ENCODE results near the gene MAMDC4.
"Not testable (repeated sequence)": the region's sequence is repeated elsewhere in the genome, so short reads cannot be mapped to it uniquely, and the experiment has no call there.

Gene MAMDC4

DNA sequence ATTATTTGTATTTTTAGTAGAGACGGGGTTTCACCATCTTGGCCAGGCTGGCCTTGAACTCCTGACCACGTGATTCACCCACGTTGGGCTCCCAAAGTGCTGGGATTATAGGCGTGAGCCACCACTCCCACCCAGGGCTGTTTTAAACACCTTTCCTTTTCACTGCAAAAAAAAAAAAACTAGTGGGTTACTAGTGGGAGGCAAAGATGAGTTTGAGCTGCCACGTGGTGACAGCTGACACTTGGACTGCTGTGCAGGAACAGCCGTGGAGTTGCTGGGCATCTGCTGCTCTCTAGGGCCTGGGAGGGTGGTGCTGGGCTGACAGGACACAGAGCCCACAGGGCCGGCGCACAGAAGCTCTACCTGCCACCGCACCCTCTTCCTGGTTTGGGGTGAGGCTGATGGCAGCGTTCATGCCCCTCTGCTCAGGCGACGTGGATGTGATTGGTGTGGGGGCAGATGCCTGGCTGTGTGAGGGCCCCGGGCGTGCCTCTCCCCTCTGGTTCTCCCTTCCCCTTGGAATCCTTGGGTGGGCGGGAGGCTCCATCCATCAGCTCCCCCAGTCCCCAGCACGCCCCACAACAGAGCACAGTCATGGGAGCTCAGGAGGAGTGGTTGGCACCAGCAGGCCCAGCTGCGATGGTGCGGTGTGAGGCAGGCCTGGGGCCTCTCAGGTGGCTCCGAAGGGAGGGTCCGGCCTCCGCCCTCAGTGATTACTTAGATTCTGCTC, 27.5 kb upstream of the MAMDC4 start:
- DNase-seq = no peak

DNA sequence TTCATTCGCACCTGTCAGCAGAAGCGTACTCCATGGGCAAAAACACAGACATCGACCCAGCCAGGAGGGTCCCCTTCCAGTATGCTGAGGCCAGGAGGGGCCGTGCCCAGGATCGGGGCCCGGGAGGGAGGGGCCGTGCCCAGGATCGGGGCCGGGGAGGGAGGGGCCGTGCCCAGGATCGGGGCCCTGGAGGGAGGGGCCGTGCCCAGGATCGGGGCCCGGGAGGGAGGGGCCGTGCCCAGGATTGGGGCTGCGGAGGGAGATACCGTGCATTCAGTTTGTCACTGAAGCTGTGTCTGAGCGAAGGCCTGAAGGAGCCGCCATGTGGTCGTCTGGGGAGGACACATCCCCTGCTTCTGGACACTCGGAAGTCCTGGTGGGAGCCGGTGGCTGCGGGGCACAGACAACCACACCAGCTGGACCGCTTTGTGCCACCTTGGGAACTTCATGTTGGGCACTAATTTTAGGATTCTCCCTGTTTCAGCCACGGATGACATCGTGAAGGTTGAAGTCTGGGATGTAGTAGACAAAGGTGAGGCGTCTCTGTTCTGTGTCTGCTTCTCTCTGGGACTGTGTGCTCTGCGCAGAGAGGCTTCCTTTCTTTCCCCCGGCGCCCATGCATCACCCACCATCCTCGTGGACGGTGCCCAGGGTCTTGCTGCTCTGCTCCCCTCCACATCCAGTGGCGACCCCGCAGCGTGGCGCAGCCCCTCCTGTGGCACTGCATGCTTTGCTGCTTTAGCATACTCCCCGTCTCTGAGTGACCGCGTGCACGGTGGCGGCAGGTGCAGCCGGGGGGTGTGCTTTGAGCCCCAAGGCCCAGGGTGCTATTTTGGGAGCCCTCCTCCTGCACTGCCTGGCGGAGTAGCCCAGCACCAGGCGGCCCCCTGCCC, 26.6 kb upstream of the MAMDC4 start:
- DNase-seq = no peak

DNA sequence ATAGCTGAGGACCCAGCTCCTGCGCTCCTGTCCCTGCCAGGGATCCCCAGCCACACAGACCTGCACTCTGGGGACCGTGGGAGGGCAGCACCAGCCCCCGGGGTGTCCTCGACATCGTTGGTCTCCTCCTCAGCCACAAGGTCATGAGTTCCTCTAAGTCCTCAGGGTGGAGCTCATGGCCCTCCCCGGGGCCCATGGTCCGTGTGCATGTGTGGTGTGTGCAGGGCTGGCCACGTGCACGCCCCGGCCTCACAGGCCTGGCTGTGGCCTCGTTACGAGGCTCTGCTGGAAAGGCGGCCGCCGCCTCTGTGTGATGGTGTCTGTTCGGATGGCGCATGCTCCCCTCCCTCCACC, 26.0 kb upstream of the MAMDC4 start:
- no peak for DNase-seq

DNA sequence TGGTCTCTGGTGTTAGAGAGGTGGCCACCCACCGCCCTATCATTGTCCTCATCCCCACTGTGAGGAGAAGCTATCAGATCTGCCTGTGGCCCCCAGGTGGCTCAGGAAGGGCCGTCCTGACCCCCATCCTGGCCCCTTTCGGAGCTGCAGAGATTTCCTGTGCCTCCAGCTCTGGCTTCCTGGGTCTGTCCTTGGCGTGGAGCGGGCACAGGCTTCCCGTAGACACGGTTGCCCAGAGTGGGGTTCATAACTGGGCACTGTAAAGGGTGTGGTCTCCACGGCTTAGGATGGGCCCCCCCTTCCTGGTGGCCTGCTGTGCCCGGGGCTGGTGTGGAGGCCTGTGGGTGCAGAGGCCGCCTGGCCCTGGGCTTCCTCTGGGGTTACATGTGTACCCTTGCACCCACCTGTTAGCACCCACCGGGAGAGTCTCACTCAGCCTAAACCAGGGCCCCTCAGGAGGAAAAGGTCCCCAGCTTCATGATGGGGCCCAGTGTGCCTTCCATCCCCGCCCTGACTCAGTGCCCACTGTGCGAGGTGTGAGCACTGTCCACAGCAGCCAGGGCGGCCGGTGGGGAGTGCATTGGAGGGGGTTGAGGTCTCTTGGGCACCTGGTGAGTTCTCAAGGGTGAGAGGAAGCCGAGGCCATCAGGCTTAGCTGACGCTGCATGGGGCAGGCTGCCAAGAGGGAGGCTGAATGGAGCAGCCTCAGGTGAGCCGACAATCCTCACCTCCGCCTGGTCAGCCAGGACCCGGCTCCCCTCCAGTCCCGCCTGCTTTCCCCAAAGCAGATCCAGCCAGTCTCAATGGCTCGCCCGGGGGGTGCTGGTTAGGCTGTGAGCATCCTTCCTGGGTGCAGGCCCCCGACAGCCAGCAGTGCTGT, 25.2 kb upstream of the MAMDC4 start:
- no peak for DNase-seq

DNA sequence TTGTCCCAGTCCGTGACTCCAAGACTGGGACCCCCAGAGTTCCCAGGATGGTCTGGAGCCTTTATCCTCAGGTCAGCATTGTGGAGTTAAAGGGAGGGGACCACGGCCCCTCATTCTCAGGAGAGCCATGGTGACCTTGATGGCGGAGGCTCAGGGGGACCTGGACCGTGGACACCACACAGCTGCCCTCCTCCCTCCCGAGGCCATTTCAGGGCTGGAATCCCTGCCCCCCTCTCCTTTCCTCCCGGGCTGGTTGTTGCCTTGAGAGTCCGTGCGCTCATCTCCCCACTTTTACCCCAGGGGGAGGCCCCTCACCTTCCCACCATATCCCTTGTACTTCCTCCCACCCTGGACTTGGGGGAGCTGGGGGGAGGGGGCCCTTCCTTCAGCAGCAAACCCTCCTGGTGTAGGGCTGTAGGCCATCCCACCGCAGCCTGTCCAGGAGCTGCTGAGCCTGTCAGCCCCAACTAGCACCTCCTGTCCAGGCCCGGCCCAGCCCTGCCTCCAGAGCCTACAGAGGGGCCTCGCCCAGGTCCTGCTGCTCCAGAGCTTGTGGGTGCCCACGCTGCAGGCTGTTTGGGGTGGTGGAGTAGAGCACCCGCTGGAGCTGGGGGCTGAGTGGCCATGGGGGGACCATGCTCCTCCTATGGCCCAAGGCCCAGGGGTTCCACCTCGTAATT, 24.2 kb upstream of the MAMDC4 start:
- no peak for DNase-seq

DNA sequence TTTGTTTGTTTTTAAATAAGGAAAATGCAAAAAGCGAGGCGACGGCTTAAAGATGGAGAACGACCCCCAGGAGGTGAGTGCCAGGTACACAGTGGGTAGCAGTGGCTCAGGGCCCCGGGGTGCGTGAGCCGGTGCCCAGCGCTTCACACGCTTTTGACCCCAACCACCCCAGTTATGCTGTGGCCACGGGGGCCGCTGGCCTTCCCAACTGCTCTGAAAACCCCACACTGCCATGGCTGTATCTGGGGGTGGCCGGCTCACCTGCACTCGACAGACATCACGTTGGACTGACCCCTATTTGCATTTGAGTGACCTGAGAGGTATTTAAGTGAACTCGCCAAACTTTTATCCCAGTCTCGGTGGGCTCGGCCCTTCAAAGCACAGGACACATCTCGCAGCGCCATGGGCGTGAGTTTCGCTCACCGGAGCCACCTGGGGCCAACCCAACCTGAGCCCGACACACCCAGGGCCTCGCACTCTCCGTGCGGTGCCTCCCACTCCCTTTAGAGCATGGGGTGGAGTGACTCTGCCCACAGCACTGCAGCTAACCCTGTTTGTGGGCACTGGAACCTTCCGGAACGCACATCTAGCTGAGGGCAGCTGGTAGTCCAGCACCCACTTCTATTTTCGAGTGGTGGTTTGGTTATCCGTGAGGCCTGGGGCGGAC, 23.5 kb upstream of the MAMDC4 start:
- DNase-seq = no peak

DNA sequence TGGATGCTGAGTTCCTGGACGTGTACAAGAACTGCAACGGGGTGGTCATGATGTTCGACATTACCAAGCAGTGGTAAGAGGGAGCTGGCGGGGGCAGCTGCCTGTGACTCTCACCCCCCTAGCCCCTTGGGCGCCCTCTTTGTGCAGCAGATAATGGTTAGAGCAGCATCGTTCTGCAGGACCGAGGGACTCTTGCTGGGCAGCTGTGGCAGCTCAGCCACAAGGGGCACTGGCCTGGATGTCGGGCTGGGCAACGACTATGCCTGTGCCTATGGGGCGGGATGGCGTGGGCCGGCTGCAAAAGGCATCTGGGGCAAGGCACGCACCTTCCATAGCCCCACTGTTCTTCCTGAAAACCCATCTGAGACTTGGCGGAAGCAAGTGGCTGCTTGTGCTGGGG, 22.7 kb upstream of the MAMDC4 start:
- no peak for DNase-seq

DNA sequence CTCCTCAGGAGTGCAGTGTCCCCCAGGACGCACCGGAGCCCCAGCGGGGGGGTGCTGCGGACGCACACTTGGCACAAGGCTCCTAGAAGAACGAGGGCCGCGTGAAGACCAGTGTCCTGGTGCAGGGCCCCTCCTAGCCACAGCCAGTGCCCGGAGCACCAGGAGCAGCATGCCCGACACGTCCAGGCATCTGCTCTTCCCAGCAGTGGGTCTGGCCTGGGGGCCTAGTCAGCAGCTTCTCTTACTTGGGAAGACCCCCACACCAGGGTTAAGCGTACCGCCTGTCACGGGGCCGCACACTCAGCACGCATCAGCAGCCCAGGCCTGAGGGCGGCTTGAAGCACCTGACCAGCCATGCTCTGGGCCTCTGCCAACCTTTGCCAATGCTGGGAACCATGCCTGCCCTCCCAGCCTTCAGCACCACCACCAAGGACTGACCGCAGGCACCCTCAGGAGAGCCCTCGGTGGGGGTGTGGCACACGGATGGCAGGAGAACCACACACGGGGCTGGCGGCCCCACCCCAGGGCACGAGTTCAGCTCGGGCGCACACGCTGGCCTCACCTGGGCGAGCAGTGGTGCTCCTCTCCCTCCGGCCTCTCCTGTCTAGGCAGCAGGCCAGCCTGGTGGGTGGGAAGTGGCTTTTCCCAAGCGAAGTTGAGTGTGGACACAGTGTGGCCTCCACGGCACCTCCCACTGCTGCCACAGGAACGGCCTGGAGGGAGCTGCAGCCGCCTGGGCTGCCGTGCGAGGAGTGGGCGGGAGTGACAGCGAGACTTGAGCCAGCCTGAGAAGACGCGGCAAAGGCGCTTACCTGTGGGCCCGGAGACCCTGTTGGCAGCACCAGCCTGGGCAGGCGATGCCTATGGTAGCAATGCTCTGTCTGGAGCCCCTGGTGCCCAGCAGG, 21.9 kb upstream of the MAMDC4 start:
- DNase-seq = no peak

DNA sequence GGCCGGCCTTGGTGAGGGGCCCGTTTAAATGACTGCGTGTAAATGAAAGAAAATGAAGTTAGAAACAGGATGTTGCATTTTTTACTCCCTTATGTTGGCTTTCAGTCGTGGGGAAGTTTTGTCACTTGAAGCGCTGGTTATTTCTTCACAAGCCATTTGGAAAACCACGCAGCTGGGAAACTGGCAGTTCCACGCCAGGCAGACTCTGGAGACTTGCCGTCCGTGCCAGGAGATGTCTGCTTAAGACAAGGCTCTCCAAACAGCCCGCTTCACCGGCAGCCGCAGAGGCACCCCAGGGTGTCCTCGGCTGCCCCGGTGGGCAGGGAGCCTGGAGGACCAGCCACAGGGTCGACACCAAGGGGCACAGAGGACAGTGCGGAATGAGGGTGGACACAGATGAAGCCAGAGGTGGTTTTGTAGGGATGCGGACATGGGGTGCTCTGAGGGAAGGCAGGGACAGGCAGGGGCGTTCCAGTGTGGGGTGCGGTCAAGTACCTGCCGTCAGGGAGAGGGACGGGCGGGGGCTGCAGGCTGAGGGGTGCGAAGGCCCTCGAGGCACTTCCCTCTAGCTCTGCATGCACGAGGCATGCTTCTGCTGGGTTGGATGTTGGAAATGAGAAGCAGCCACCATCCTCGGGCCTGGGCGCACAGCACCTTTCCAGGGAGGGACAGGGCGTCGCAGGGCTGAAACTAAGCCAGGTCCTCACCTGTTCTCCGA, 21.0 kb upstream of the MAMDC4 start:
- no peak for DNase-seq

DNA sequence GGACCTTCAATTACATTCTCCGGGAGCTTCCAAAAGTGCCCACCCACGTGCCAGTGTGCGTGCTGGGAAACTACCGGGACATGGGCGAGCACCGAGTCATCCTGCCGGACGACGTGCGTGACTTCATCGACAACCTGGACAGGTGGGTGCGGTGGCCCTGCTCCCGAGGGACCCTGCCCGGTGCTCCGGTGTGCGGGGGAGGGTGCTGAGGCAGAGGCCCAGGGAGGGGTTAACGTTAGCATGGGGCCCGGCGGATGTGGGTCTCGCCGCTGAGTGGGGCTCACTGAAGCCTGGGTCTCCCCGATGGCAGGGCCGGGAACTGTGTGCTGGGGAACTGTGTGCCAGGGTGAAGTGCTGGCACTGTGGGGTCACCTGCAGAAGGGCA, 20.4 kb upstream of the MAMDC4 start:
- no peak for DNase-seq

DNA sequence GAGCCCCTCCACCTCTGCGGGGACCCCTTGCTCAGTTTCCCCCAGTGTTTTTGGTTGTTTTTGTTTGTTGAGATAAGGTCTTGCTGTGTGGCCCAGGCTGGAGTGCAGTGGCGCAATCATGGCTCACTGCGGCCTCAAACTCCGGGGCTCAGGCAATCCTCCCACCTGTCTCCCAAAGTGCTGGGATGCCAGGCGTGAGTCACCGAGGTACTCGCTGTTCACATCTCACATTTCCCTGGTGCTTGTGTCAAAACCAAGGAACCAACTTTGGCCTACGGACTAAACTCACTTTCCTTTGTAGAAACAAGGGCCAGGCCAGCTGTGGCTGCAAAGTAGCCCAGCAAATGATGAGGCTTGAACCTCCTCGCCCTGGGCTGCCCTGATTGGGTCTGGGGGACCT, 19.6 kb upstream of the MAMDC4 start:
- DNase-seq = no peak

DNA sequence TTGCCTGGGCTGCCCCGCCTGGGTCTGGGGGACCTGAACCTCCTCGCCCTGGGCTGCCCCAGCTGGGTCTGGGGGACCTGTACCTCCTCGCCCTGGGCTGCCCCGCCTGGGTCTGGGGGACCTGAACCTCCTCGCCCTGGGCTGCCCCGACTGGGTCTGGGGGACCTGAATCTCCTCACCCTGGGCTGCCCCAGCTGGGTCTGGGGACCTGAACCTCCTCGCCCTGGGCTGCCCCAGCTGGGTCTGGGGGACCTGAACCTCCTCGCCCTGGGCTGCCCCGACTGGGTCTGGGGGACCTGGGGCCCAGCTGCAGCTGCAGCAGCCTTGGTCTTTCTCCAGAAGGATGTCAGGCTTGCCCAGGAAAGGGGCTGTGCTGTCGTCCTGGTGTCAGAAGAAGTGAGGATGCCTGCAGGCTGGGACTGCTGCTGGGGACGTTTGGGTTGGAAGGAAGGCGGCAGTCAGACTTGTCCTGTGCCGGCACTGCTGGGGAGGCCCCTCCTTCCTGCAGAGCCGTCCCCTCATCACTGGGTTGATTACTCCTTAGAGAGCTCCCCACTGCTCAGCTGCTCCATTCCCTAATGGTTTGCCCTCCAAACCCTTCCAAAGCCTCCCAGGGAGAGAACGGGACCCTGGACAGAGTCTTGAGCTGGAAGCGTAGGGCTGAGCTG, 18.6 kb upstream of the MAMDC4 start:
- DNase-seq = not testable (repeated sequence)

DNA sequence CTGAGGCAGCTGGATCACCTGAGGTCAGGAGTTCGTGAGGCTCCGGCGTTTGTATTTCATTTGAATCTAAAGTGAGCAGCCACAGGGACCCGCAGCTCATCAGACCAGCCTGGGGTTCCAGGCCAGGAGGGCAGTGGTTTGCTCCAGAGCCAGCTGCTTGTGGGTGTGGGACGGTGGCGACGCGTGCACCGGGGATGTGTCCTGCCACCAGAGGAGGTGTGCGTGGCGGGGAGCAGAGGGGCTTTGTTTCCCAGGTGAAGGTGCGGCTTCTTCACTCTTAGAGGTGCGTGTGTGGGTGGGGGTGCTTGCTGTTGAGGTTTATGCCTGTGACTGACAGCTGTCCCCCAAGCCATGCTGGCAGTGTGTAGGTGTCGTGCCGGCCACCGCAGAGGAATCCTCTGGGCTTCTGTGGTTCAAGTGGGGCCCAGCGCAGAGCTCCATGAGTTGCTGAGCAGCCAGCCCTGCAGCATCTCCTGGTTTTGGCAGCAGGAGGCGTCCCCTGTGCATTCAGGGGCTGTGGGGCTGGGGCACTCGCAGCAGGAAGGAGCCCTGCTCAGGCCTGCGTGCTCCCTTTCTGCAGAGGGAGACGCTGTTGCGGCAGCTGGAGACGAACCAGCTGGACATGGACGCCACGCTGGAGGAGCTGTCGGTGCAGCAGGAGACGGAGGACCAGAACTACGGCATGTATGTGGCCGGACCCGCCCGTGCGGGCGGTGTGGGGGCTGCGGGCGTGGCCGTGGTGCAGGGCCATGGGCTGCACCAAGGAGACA, 16.8 kb upstream of the MAMDC4 start:
- DNase-seq = no peak

DNA sequence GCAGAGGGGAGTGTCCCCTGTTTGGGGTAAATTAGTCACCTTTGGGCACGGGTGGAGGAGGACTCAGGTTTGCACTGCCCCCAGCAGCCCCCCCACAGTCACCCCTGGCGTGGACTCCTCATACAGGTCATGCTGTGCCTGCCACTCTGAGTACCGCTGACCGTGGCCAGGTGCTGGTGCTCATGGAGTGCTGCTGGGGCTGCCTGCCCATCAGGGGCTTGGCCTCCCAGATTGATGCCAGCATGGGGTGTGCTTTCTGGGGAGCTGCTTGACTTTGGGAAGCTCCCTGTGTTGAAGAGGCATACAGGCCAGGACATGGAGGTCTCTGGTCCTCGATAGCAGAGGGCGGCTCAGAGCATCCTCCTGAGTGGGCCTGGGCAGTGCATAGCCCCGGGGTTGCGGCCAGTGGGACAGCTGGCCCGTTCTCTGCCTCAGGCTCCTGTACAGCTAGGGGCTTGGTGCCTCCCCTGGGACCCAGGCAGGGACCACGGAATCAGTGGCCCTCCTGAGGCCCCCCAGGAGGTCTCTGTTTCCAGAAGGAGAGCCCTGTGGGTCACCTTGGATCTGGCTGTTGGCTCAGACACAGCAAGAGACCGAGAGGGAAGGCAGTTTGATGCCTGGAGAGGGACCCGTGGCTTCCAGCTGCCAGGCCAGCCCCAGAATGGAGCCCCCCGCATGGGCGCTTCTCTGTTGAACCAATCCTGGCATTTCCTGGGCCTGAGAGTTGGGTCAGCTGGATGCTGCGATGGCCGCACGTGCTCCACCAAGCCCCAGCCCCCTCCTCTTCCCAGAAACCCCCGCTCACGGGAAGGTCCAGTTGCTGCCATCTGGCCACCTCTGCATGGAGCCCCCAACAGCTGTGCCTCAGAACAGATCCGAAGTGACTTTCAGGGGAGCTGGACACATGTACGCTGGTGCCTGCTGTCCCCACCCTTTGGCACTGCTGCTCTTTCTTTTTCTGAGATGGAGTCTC, 15.9 kb upstream of the MAMDC4 start:
- no peak for DNase-seq

DNA sequence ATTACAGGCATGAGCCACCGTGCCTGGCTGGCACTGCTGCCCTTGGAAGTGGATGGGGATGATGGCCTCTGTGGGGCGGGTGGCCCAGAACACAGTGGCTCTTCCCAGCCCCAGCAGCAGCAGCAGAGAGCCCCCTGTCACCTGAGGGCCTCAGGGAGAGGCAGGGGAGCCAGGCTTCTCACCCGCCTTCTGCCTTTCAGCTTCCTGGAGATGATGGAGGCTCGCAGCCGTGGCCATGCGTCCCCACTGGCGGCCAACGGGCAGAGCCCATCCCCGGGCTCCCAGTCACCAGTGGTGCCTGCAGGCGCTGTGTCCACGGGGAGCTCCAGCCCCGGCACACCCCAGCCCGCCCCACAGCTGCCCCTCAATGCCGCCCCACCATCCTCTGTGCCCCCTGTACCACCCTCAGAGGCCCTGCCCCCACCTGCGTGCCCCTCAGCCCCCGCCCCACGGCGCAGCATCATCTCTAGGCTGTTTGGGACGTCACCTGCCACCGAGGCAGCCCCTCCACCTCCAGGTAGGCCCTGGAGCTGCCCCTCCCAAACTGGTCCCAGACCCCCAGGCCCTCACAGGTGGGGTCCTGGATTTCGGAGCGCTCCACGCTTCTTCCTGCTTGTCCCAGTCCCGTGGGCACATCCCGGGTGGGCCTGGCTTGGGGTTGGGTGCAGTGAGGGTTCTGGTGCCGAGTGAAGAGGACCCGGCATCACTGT, 14.8 kb upstream of the MAMDC4 start:
- DNase-seq = no peak

DNA sequence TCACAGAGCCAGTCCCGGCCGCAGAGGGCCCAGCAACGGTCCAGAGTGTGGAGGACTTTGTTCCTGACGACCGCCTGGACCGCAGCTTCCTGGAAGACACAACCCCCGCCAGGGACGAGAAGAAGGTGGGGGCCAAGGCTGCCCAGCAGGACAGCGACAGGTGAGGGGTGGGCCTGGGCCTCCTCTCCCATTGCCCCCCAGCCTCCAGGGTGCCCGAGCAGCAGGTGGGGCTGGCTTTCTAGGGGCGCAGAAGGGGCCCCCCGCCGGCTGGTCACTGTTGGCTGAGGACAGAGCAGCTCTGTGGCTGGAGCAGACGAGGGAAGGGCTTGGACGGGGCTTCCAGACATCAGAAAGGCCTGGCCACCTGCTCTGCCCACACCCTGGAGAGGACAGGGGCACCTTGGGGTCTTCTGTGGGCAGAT, 14.3 kb upstream of the MAMDC4 start:
- DNase-seq = not testable (repeated sequence)

Data from amygdala (tissue), 56 donors.